ENCODE results near the gene GAK. TPM values are rescaled to one million over a fixed set of nuclear protein-coding genes. Genes with fewer than 3 reads are reported as not detected.

GAK gene
- total and polyA plus RNA-seq, 2 of the 4 experiments (the other 2 are of a cell fraction) = 45.1 to 133 TPM

DNA sequence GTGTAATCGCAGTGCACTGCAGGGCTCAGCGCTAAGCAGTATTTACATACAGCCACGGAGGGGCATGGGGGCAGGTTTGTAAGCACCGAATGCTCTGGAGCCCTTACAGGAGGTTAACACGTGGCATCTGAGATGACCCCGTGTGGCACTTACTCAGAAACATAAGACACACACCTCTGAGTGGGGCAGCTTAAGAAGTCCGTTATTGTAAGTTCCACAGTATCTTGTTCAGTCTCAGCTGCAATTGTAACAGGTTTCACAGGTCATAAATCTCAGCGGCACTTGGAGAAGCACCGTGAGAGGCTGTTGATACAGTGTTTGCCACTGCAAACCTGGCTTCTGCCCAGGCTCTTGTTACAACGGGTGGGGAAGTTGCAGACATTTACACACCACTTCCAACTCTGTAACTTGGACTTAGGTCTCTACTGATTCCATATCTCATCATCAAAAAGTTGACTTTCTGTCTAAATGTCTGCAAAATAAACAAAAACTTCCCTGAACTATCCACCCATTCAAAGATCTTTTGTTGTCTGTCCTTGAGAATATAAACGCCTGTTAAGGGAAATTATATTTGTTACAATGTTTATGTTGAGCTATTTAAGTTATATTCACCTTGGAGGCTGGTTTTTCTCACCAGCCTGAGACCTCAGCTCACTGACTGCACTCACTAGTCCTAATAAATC lies 116.5 kb downstream of the GAK start:
- CTCF ChIA-PET = no interaction called here
- peaks cover 63% of the 10 kb centered on the region for H3K27me3 ChIP-seq (ENCODE audit: control insufficient read depth, insufficient read depth, low read length)
- TF ChIP-seq RCOR1 (IDR thresholded peaks at IDR 0.05; ENCODE audit: insufficient replicate concordance, low read length) (no peak), SMC3 (IDR thresholded peaks at IDR 0.05; ENCODE audit: low read depth, low read length) (no peak), CHD1 (IDR thresholded peaks at IDR 0.05; ENCODE audit: low read depth, low read length) (no peak), MAFK (IDR thresholded peaks at IDR 0.05; ENCODE audit: low read depth, low read length) (no peak), POLR2A (IDR thresholded peaks at IDR 0.05; ENCODE audit: low read depth, low read length) (no peak), CEBPB (IDR thresholded peaks at IDR 0.05; ENCODE audit: low read depth, low read length) (no peak), MXI1 (IDR thresholded peaks at IDR 0.05; ENCODE audit: borderline replicate concordance, low read depth, low read length) (no peak), BHLHE40 (IDR thresholded peaks at IDR 0.05; ENCODE audit: low read depth, low read length) (no peak), RAD21 (IDR thresholded peaks at IDR 0.05; ENCODE audit: low read length) (no peak)
- TF ChIP-seq, protein P1, sequence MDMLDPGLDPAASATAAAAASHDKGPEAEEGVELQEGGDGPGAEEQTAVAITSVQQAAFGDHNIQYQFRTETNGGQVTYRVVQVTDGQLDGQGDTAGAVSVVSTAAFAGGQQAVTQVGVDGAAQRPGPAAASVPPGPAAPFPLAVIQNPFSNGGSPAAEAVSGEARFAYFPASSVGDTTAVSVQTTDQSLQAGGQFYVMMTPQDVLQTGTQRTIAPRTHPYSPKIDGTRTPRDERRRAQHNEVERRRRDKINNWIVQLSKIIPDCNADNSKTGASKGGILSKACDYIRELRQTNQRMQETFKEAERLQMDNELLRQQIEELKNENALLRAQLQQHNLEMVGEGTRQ (IDR thresholded peaks at IDR 0.05; ENCODE audit: low read depth, low read length) = no peak
- TF ChIP-seq, protein P2, sequence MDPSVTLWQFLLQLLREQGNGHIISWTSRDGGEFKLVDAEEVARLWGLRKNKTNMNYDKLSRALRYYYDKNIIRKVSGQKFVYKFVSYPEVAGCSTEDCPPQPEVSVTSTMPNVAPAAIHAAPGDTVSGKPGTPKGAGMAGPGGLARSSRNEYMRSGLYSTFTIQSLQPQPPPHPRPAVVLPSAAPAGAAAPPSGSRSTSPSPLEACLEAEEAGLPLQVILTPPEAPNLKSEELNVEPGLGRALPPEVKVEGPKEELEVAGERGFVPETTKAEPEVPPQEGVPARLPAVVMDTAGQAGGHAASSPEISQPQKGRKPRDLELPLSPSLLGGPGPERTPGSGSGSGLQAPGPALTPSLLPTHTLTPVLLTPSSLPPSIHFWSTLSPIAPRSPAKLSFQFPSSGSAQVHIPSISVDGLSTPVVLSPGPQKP (IDR thresholded peaks at IDR 0.05; ENCODE audit: borderline replicate concordance, low read depth, low read length) = no peak

More for the DNA sequence above, 116.5 kb downstream of the GAK start:
- H3K79me1 ChIP-seq (ENCODE audit: low read depth in 1 of 2, low read length in 2 of 2) = no peaks in the 10 kb centered on the region
- dilution Hi-C loops (cut with HindIII; ENCODE audit: low sequenced_read_pairs, unreplicated experiment) (no loop called here), intact Hi-C loops (cut with micrococcal nuclease) (no loop called here), in situ Hi-C loops (cut with MboI; ENCODE audit: low sequenced_read_pairs) (no loop called here)
- H4K5ac ChIP-seq (ENCODE audit: low read depth, low read length) = no peak overlapping the region
- BruUV-seq (replicated peaks) = no TSS peak
- no peak overlapping the region for H3K18ac ChIP-seq (ENCODE audit: low read depth, low read length)
- no peaks in the 10 kb centered on the region for H3K4me1 ChIP-seq (ENCODE audit: control insufficient read depth, insufficient read depth, low read length)
- DNase-seq (no peak), ATAC-seq (ENCODE audit: low read depth) (no peak)
- H3K4me2 ChIP-seq (ENCODE audit: low read depth, low read length) = no peak overlapping the region
- no peak overlapping the region for H4K91ac ChIP-seq (ENCODE audit: insufficient read depth, low read depth, low read length)
- no peak overlapping the region for H3K4ac ChIP-seq (ENCODE audit: low read depth, low read length)
- no peak overlapping the region for H4K8ac ChIP-seq (ENCODE audit: low read depth in 2 of 2, low read length in 2 of 2)
- no peak overlapping the region for H2AFZ ChIP-seq (replicated peaks; ENCODE audit: low read length, poor library complexity)
- POLR2A ChIA-PET (ENCODE audit: unreplicated experiment) = no interaction called here
- no peaks in the 10 kb centered on the region for H3K36me3 ChIP-seq (ENCODE audit: control insufficient read depth, insufficient read depth, low read length)
- H3K23ac ChIP-seq (ENCODE audit: low read depth, low read length) = no peak overlapping the region
- no peaks in the 10 kb centered on the region for H3K9me1 ChIP-seq (ENCODE audit: insufficient read depth, low read length)
- H2BK20ac ChIP-seq (ENCODE audit: low read depth, low read length) = no peak overlapping the region
- H2AK5ac ChIP-seq (ENCODE audit: low read depth, low read length) = no peak overlapping the region
- no peak overlapping the region for H3K27ac ChIP-seq (ENCODE audit: insufficient read depth, low read length)
- no peak overlapping the region for H3K4me3 ChIP-seq (ENCODE audit: insufficient read depth, low read depth, low read length)
- WGBS, 2 experiments (ENCODE audit: extremely low coverage in 2 of 2, insufficient read length in 1 of 2) = 20% methylated on average over 1 of the region's 11 CpGs; no CpG with 5 or more reads in 1 of the 2 experiments
- H2BK5ac ChIP-seq (ENCODE audit: low read depth, low read length, poor library complexity, severe bottlenecking) = no peak overlapping the region
- H2BK15ac ChIP-seq (ENCODE audit: low read depth, low read length) = no peak overlapping the region
- no peaks in the 10 kb centered on the region for H4K20me1 ChIP-seq (ENCODE audit: insufficient read depth, low read length)
- peaks cover 4% of the 10 kb centered on the region for H3K9me3 ChIP-seq (ENCODE audit: control insufficient read depth, insufficient read depth, low read length)
- no peak overlapping the region for H2BK120ac ChIP-seq (ENCODE audit: low read depth, low read length)
- no peak overlapping the region for H3K9ac ChIP-seq (ENCODE audit: low read depth, low read length)
- H2AK9ac ChIP-seq (replicated peaks; ENCODE audit: low read depth, low read length, poor library complexity) = no peak overlapping the region
- H3K56ac ChIP-seq (ENCODE audit: extremely low read depth, insufficient read depth, low read length) = no peak overlapping the region
- H3K14ac ChIP-seq (replicated peaks; ENCODE audit: low read depth, low read length) = no peak overlapping the region

Data from IMR-90 (cell line).